CD4-positive, CD25-positive, alpha-beta regulatory T cell (primary cell): ENCODE results near the gene SNRPA1. TPM values are rescaled to one million over a fixed set of nuclear protein-coding genes. Genes with fewer than 3 reads are reported as not detected.

ENCODE experiments used
- ATAC-seq, 2 donors: fragments of 150-1000 bp; cut with Tn5 transposase; one replicate each; pipeline ENCODE4 v1.10.0; 2021; ENCODE audit warnings: low read depth in 2 of 2, moderate number of reproducible peaks in 2 of 2, moderate library complexity in 1 of 2
- DNase-seq, 3 donors: peaks; one replicate each; pipeline versions ENCODE4 v3.0.0 to v3.0.0-alpha.2; 2012 to 2022; ENCODE audit warnings: mixed read lengths in 1 of 3
- H3K27ac ChIP-seq: one replicate; pipeline ENCODE4 v1.7.0; 2013; ENCODE audit warnings: mild to moderate bottlenecking, low read length; ENCODE audit not compliant: insufficient read depth, poor library complexity, severe bottlenecking
- H3K27me3 ChIP-seq: one replicate; pipeline ENCODE4 v1.7.0; 2013; ENCODE audit warnings: low read length; ENCODE audit not compliant: control insufficient read depth, insufficient read depth
- H3K36me3 ChIP-seq: one replicate; pipeline ENCODE4 v1.7.0; 2013; ENCODE audit warnings: mild to moderate bottlenecking, low read length, moderate library complexity; ENCODE audit not compliant: control insufficient read depth, insufficient read depth
- H3K4me1 ChIP-seq: 2 replicates; pipeline ENCODE4 v1.7.0; 2013; ENCODE audit warnings: mild to moderate bottlenecking, low read length; ENCODE audit not compliant: insufficient read depth, control insufficient read depth, poor library complexity, severe bottlenecking
- H3K4me3 ChIP-seq: one replicate; pipeline ENCODE4 v1.7.0; 2013; ENCODE audit warnings: low read depth, mild to moderate bottlenecking, low read length, moderate library complexity
- H3K9me3 ChIP-seq, 2 experiments: 1 replicate in 1 of 2; 2 replicates in 1 of 2; pipeline ENCODE4 v1.7.0; 2013; ENCODE audit warnings: low read length in 2 of 2, mild to moderate bottlenecking in 1 of 2, moderate library complexity in 1 of 2; ENCODE audit not compliant: control insufficient read depth in 2 of 2
- H3K27ac Mint-ChIP-seq, 3 donors: one replicate each; pipeline ENCODE4 v1.8.0; 2020 to 2022; ENCODE audit warnings: mild to moderate bottlenecking in 3 of 3, mixed read lengths in 3 of 3, moderate library complexity in 2 of 3
- H3K27me3 Mint-ChIP-seq: one replicate; pipeline ENCODE4 v1.8.0; 2022; ENCODE audit warnings: mild to moderate bottlenecking, mixed read lengths
- H3K36me3 Mint-ChIP-seq: one replicate; pipeline ENCODE4 v1.8.0; 2020; ENCODE audit warnings: mixed read lengths
- H3K4me1 Mint-ChIP-seq, 4 donors: one replicate each; pipeline ENCODE4 v1.8.0; 2020 to 2022; ENCODE audit warnings: mixed read lengths in 4 of 4, mild to moderate bottlenecking in 1 of 4
- H3K4me3 Mint-ChIP-seq, 4 donors: one replicate each; pipeline ENCODE4 v1.8.0; 2020 to 2022; ENCODE audit warnings: mild to moderate bottlenecking in 4 of 4, mixed read lengths in 4 of 4, moderate library complexity in 3 of 4
- H3K9me3 Mint-ChIP-seq, 7 donors: one replicate each; pipeline ENCODE4 v1.8.0; 2020 to 2022; ENCODE audit warnings: mixed read lengths in 7 of 7, mild to moderate bottlenecking in 3 of 7, moderate library complexity in 2 of 7
- polyA plus RNA-seq, 4 donors: library from polyadenylated mRNA; unstranded; fragments of 300-500 nt; fragmentation: Illumina TruSeq; gene quantifications; one replicate each; pipeline ENCODE4 v1.2.3, GENCODE V29; 2021
- total RNA-seq: library from RNA; stranded (reverse); gene quantifications from one replicate; pipeline ENCODE4 v1.2.3, GENCODE V29; 2022

The SNRPA1 gene
- total and polyA plus RNA-seq, 5 donors from 2014 or later = 67.0 to 176 (median 69.9) TPM

GRCh38 chr15:101251830-101252820 is 42.9 kb downstream of the SNRPA1 start, which contains the start of gene CHSY1:
Gene CHSY1, minus strand, starts transcription at chr15:101252048. Its CDS starts 592 bp downstream, at chr15:101251456.
- Mint-ChIP-seq H3K27me3 (no peaks in the 10 kb centered on the region), H3K9me3 (no peaks in the 10 kb centered on the region), H3K27ac (peak within 1 kb of the TSS; percentile 69 to 92 (median 91)), H3K4me3 (peak within 1 kb of the TSS; percentile 90 to 99 (median 94)), H3K36me3 (no peaks in the 10 kb centered on the region), H3K4me1 (peaks cover 7 to 43% (median 34%) of the 10 kb centered on the region in 4 donors)
- ATAC-seq = peak; percentile 77 to 80
- Histone ChIP-seq H3K9me3 (no peaks in the 10 kb centered on the region), H3K36me3 (no peaks in the 10 kb centered on the region), H3K4me1 (peaks cover 30% of the 10 kb centered on the region), H3K27me3 (no peaks in the 10 kb centered on the region), H3K27ac (peak within 1 kb of the TSS; percentile 67), H3K4me3 (peak within 1 kb of the TSS; percentile 86)
- peak; percentile 79 to 90 (median 88) for DNase-seq

- no peaks in the 10 kb centered on the region for H3K36me3 Mint-ChIP-seq
- peak in 2 of 3 donors; percentile 5 to 14 for DNase-seq
- H3K9me3 Mint-ChIP-seq = no peaks in the 10 kb centered on the region
- Histone ChIP-seq H3K36me3 (no peaks in the 10 kb centered on the region), H3K9me3 (no peaks in the 10 kb centered on the region), H3K27ac (peak overlapping the region; percentile 67), H3K4me3 (peak overlapping the region; percentile 86), H3K27me3 (no peaks in the 10 kb centered on the region), H3K4me1 (peaks cover 40% of the 10 kb centered on the region)
- peak overlapping the region in 2 of 3 donors; percentile 91 to 92 for H3K27ac Mint-ChIP-seq
- H3K4me1 Mint-ChIP-seq = peaks cover 14 to 53% (median 44%) of the 10 kb centered on the region in 4 donors
- ATAC-seq = peak; percentile 52 to 65
- H3K27me3 Mint-ChIP-seq = no peaks in the 10 kb centered on the region
- H3K4me3 Mint-ChIP-seq = peak overlapping the region; percentile 90 to 94 (median 91)
These were observed 43.9 kb downstream of the SNRPA1 start for GRCh38 chr15:101250873-101251829.

- no peaks in the 10 kb centered on the region for H3K9me3 ChIP-seq
- peaks cover 48% of the 10 kb centered on the region for H3K4me1 ChIP-seq
- H3K36me3 ChIP-seq = no peaks in the 10 kb centered on the region
- Mint-ChIP-seq H3K4me1 (peaks cover 20 to 60% (median 51%) of the 10 kb centered on the region in 4 donors), H3K27me3 (no peaks in the 10 kb centered on the region), H3K36me3 (no peaks in the 10 kb centered on the region), H3K9me3 (no peaks in the 10 kb centered on the region), H3K4me3 (peak overlapping the region; percentile 84 to 94 (median 91)), H3K27ac (peak overlapping the region in 2 of 3 donors; percentile 91 to 92)
- peak overlapping the region; percentile 60 for H3K27ac ChIP-seq
- H3K27me3 ChIP-seq = no peaks in the 10 kb centered on the region
- DNase-seq (no peak), ATAC-seq (no peak)
- peak overlapping the region; percentile 86 for H3K4me3 ChIP-seq
These were observed 44.7 kb downstream of the SNRPA1 start for GRCh38 chr15:101250341-101250831.

- ATAC-seq (no peak), DNase-seq (no peak)
- H3K36me3 ChIP-seq = no peaks in the 10 kb centered on the region
- Mint-ChIP-seq H3K27ac (no peak overlapping the region), H3K4me1 (peaks cover 32 to 81% (median 70%) of the 10 kb centered on the region in 4 donors), H3K4me3 (peak overlapping the region; percentile 36 to 84 (median 57)), H3K9me3 (no peaks in the 10 kb centered on the region), H3K36me3 (no peaks in the 10 kb centered on the region), H3K27me3 (no peaks in the 10 kb centered on the region)
- no peaks in the 10 kb centered on the region for H3K9me3 ChIP-seq
- H3K4me3 ChIP-seq = peak overlapping the region; percentile 2
- peaks cover 69% of the 10 kb centered on the region for H3K4me1 ChIP-seq
- peak overlapping the region; percentile 1 for H3K27ac ChIP-seq
- no peaks in the 10 kb centered on the region for H3K27me3 ChIP-seq
These were observed 46.8 kb downstream of the SNRPA1 start for GRCh38 chr15:101248274-101248673.

GRCh38 chr15:101246824-101247745 is 48.0 kb downstream of the SNRPA1 start:
- peaks cover 73% of the 10 kb centered on the region for H3K4me1 ChIP-seq
- H3K36me3 ChIP-seq = no peaks in the 10 kb centered on the region
- peak overlapping the region; percentile 64 to 84 (median 70) for H3K4me3 Mint-ChIP-seq
- no peaks in the 10 kb centered on the region for H3K27me3 ChIP-seq
- no peaks in the 10 kb centered on the region for H3K27me3 Mint-ChIP-seq
- H3K27ac Mint-ChIP-seq = peak overlapping the region; percentile 70 to 87 (median 83)
- H3K36me3 Mint-ChIP-seq = no peaks in the 10 kb centered on the region
- peak overlapping the region; percentile 51 for H3K27ac ChIP-seq
- no peaks in the 10 kb centered on the region for H3K9me3 ChIP-seq
- H3K4me3 ChIP-seq = peak overlapping the region; percentile 70
- no peaks in the 10 kb centered on the region for H3K9me3 Mint-ChIP-seq
- DNase-seq = peak in 1 of 3 donors; percentile 40
- ATAC-seq = no peak
- peaks cover 38 to 84% (median 73%) of the 10 kb centered on the region in 4 donors for H3K4me1 Mint-ChIP-seq

GRCh38 chr15:101246391-101246790 is 48.7 kb downstream of the SNRPA1 start:
- Mint-ChIP-seq H3K4me1 (peaks cover 42 to 91% (median 78%) of the 10 kb centered on the region in 4 donors), H3K36me3 (no peaks in the 10 kb centered on the region), H3K27ac (peak overlapping the region; percentile 49 to 87 (median 83)), H3K27me3 (no peaks in the 10 kb centered on the region), H3K4me3 (peak overlapping the region; percentile 21 to 84 (median 70)), H3K9me3 (no peaks in the 10 kb centered on the region)
- peak overlapping the region; percentile 70 for H3K4me3 ChIP-seq
- no peak for DNase-seq
- H3K36me3 ChIP-seq = no peaks in the 10 kb centered on the region
- ATAC-seq = no peak
- H3K27me3 ChIP-seq = no peaks in the 10 kb centered on the region
- no peaks in the 10 kb centered on the region for H3K9me3 ChIP-seq
- H3K4me1 ChIP-seq = peaks cover 80% of the 10 kb centered on the region
- H3K27ac ChIP-seq = peak overlapping the region; percentile 51
